ENCODE measurements around the gene CLDN6.

DNA sequence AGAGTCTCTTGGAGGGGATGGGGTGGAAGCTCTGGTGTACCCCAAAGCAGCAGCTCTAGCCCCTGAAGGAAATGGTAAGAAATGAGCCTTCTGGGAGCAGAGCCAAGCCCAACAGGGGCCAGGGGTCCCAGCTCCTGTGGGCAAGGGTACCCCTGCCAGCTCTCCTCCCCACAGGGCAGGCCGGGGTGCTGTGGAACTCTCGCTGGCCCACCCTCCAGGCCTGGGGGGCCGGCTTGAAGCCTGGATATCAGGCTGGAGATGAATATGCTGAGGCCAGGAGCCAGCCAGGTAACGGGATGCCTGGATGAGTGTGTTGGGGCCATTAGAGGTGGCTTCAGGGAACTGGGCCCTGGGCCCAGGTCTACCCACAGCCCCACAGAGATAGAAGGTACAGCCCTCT is 17.4 kb downstream of the CLDN6 start:
- no peak for TF ChIP-seq POLR2A (IDR thresholded peaks at IDR 0.05)
- TF ChIP-seq CTCF (IDR thresholded peaks at IDR 0.05): no peak

All from ovary (tissue), 3 donors.